Smooth muscle cell (in vitro differentiated cells): ENCODE measurements around the gene DYNC1H1. TPM values are rescaled to one million over a fixed set of nuclear protein-coding genes. Genes with fewer than 3 reads are reported as not detected.
"Not testable (repeated sequence)": the region's sequence is repeated elsewhere in the genome, so short reads cannot be mapped to it uniquely, and the experiment has no call there.

Source experiments
- DNase-seq: peaks from one replicate; lab custom pipeline; 2025; ENCODE audit not compliant: unreplicated experiment; lab: John Stamatoyannopoulos, UW
- H2AFZ ChIP-seq: fragments of 200-600 bp; sonication (generic); 2 replicates; pipeline ENCODE4 v1.6.0; 2016; ENCODE audit warnings: antibody characterized with exemption, low read depth, mild to moderate bottlenecking
- H3F3A ChIP-seq: fragments of 200-600 bp; sonication (generic); 2 replicates; pipeline ENCODE4 v1.6.0; 2017; ENCODE audit warnings: antibody characterized with exemption, low read depth
- H3K27ac ChIP-seq: fragments of 200-600 bp; sonication (generic); 2 replicates; pipeline ENCODE4 v1.5.1; 2016; ENCODE audit warnings: low read depth, mild to moderate bottlenecking
- H3K27me3 ChIP-seq: fragments of 200-600 bp; sonication (generic); 2 replicates; pipeline ENCODE4 v1.6.1; 2016; ENCODE audit warnings: low read depth, mild to moderate bottlenecking
- H3K36me3 ChIP-seq: fragments of 200-600 bp; sonication (generic); 2 replicates; pipeline ENCODE4 v1.5.1; 2016; ENCODE audit warnings: low read depth
- H3K4me1 ChIP-seq: fragments of 200-600 bp; sonication (generic); 2 replicates; pipeline ENCODE4 v1.5.1; 2016; ENCODE audit warnings: low read depth
- H3K4me2 ChIP-seq: fragments of 200-600 bp; sonication (generic); 2 replicates; pipeline ENCODE4 v1.6.0; 2016; ENCODE audit warnings: mild to moderate bottlenecking
- H3K4me3 ChIP-seq: fragments of 200-600 bp; sonication (generic); 2 replicates; pipeline ENCODE4 v1.5.1; 2016; ENCODE audit warnings: mild to moderate bottlenecking
- H3K79me2 ChIP-seq: fragments of 200-600 bp; sonication (generic); 2 replicates; pipeline ENCODE4 v1.6.0; 2016; ENCODE audit warnings: low read depth, mild to moderate bottlenecking
- H3K9ac ChIP-seq: fragments of 200-600 bp; sonication (generic); 2 replicates; pipeline ENCODE4 v1.6.0; 2016; ENCODE audit warnings: low read depth
- H3K9me3 ChIP-seq: fragments of 200-600 bp; sonication (generic); replicated peaks from 2 replicates; pipeline ENCODE4 v1.5.1; 2016; ENCODE audit warnings: low read depth
- H4K20me1 ChIP-seq: fragments of 200-600 bp; sonication (generic); 2 replicates; pipeline ENCODE4 v1.6.0; 2016; ENCODE audit warnings: low read depth
- WGBS: methylation state at CpG from one replicate; pipeline ENCODE4 v1.1.7; 2016; ENCODE audit warnings: low lambda C conversion rate; 5-methylcytosine and 5-hydroxymethylcytosine counted together
- polyA plus RNA-seq: library from polyadenylated mRNA; unstranded; fragments of >200 nt; fragmentation: Nextera tagmentation; extraction: Ambion mirVana; gene quantifications from 2 replicates; pipeline ENCODE4 v1.2.1, GENCODE V29; 2016
- total RNA-seq: library from RNA; depleted of rRNA; stranded (reverse); fragments of >200 nt; gene quantifications from 2 replicates; pipeline ENCODE4 v1.2.3, GENCODE V29; 2014
- TF ChIP-seq, protein P1 (sequence below): fragments of 200-600 bp; sonication (generic); IDR thresholded peaks from 2 replicates; pipeline ENCODE4 v1.5.1; 2017; ENCODE audit warnings: borderline replicate concordance, mild to moderate bottlenecking, antibody characterized with exemption; ENCODE audit not compliant: insufficient read depth, poor library complexity, severe bottlenecking

DYNC1H1 gene
- total and polyA plus RNA-seq, 2 experiments from 2014 or later: 137 to 399 TPM

DNA sequence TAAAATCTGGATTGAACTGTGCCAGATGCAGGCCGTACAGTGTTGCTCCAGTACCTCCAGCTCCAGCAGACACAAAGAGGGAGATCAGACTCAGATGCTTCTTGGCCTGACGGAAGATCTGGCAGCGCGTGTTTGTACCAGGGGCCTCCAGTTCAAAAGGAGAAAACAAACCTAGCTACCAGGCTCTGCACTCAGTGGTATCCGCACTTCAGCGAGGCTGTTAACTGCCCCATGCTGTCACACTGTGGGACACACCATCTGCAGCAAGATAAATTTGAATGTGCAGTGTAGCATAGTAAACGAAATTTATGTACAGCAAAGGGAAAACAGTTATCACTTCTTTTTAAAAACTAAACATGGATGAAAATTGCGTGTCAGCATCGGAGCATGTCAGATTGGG, 5.1 kb downstream of the DYNC1H1 start:
- TF ChIP-seq, protein P1, sequence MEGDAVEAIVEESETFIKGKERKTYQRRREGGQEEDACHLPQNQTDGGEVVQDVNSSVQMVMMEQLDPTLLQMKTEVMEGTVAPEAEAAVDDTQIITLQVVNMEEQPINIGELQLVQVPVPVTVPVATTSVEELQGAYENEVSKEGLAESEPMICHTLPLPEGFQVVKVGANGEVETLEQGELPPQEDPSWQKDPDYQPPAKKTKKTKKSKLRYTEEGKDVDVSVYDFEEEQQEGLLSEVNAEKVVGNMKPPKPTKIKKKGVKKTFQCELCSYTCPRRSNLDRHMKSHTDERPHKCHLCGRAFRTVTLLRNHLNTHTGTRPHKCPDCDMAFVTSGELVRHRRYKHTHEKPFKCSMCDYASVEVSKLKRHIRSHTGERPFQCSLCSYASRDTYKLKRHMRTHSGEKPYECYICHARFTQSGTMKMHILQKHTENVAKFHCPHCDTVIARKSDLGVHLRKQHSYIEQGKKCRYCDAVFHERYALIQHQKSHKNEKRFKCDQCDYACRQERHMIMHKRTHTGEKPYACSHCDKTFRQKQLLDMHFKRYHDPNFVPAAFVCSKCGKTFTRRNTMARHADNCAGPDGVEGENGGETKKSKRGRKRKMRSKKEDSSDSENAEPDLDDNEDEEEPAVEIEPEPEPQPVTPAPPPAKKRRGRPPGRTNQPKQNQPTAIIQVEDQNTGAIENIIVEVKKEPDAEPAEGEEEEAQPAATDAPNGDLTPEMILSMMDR: no peak
- peak overlapping the region; percentile 19 for H3K27ac ChIP-seq

DNA sequence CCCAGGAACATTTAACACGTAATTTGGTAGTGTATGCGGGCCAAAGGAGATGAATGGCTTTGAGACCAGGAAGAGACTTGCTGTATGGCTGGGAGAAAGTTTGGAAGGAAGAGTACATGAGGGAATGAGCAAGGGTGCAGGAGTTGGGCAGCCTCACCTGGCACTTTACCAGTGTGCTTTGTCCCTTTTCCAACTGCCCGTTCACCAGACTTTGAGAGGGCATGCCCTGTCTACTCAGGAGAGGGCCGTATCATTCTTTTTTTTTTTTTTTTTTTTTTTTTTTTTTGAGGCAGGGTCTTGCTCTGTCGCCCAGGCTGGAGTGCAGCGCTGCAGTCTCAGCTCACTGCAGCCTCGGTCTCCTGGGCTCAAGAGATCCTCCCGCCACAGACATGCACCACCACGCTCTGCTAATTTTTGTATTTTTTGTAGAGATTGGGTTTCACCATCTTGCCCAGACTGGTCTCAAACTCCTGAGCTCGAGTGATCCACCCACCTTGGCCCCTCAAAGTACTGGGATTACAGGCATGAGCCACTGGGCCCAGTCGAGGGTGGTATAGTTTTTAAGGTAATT, 6.5 kb downstream of the DYNC1H1 start:
- peaks cover 98% of the 10 kb centered on the region for H3K79me2 ChIP-seq
- H3K9ac ChIP-seq: no peak overlapping the region
- no peak overlapping the region for H3K4me2 ChIP-seq
- no peaks in the 10 kb centered on the region for H3K36me3 ChIP-seq
- TF ChIP-seq, protein P1: no peak
- H3K9me3 ChIP-seq: no peaks in the 10 kb centered on the region
- no peak for DNase-seq
- peak overlapping the region; percentile 96 for H3K27ac ChIP-seq
- H3F3A ChIP-seq: peaks cover 5% of the 10 kb centered on the region
- 96% methylated on average over 10 of the region's 11 CpGs for WGBS
- H4K20me1 ChIP-seq: peaks cover 98% of the 10 kb centered on the region
- no peak overlapping the region for H2AFZ ChIP-seq
- no peaks in the 10 kb centered on the region for H3K27me3 ChIP-seq
- H3K4me1 ChIP-seq: peaks cover 14% of the 10 kb centered on the region
- H3K4me3 ChIP-seq: no peak overlapping the region

More for the DNA sequence above, 5.1 kb downstream of the DYNC1H1 start:
- no peak overlapping the region for H3K4me3 ChIP-seq
- H3K36me3 ChIP-seq: no peaks in the 10 kb centered on the region
- H3K4me2 ChIP-seq: no peak overlapping the region
- H3F3A ChIP-seq: peaks cover 5% of the 10 kb centered on the region
- H4K20me1 ChIP-seq: peaks cover 91% of the 10 kb centered on the region
- H3K9ac ChIP-seq: no peak overlapping the region
- no peak for DNase-seq
- WGBS: 93% methylated on average over 9 of the region's 9 CpGs
- no peak overlapping the region for H2AFZ ChIP-seq
- H3K9me3 ChIP-seq: no peaks in the 10 kb centered on the region
- H3K79me2 ChIP-seq: peaks cover 98% of the 10 kb centered on the region
- peaks cover 16% of the 10 kb centered on the region for H3K4me1 ChIP-seq
- no peaks in the 10 kb centered on the region for H3K27me3 ChIP-seq

DNA sequence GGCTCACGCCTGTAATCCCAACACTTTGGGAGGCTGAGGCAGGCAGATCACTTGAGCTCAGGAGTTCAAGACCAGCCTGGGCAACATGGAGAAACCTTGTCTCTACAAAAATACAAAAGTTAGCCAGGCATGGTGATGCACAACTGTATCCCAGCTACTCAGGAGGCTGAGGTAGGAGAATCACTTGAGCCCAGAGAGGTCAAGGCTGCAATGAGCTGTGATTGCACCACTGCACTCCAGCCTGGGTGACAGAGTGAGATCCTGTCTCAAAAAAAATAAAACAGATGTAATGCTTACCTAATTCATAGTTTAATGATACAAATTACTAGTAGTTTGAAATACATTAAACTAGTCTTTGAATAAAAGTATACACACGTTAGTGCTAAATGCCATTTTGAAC, 7.1 kb downstream of the DYNC1H1 start:
- H3K27ac ChIP-seq: peak overlapping the region; percentile 96
- not testable (repeated sequence) for H3K9me3 ChIP-seq, H3F3A ChIP-seq, DNase-seq, H2AFZ ChIP-seq, H3K36me3 ChIP-seq, H3K4me3 ChIP-seq, H3K4me1 ChIP-seq, H3K27me3 ChIP-seq
- peaks cover 98% of the 10 kb centered on the region for H4K20me1 ChIP-seq
- peak overlapping the region; percentile 3 for H3K9ac ChIP-seq
- 87% methylated on average over 2 of the region's 2 CpGs for WGBS
- H3K4me2 ChIP-seq: peak overlapping the region; percentile 70
- peaks cover 98% of the 10 kb centered on the region for H3K79me2 ChIP-seq

DNA sequence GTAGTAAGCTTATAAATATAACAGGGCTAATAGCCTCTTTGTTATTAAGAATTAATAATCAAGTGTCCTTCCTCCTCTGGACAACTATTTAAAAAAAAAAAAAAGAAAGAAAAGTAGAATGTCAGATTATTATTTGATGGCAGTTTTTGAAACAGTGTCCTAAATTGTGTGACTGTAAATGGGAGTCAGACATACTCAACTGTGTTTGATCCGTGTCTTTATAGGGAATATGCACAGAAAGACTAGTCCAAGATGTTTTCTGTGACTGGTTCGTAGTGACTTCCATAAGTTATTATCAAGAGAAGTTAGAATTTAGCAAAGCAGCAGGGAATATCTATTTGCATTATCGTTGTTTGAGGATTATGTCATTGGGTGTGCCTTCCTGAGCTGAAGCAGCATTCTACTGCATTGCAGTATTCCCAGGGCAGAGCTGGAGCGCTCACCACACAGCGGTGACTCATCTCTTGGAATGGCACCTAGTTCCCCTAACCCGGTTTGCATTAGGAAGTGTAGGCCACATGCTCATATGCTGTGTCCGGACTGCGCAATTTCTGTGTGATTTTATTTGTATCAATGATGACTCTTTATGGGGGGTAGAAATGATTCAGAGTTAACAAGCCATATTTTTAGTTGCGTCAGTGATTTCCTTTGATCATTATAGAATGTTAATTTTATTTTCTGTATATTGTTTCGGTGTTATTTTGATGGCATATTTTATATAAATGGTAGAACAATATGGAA, 7.9 kb downstream of the DYNC1H1 start:
- Histone ChIP-seq H3K4me2 (peak overlapping the region; percentile 70), H3K36me3 (peaks cover 5% of the 10 kb centered on the region), H3K4me3 (peak overlapping the region; percentile 8), H3K27me3 (no peaks in the 10 kb centered on the region), H3K4me1 (peaks cover 1% of the 10 kb centered on the region), H3K79me2 (peaks cover 98% of the 10 kb centered on the region), H3K27ac (peak overlapping the region; percentile 96), H2AFZ (no peak overlapping the region), H3F3A (peaks cover 5% of the 10 kb centered on the region), H3K9me3 (no peaks in the 10 kb centered on the region), H4K20me1 (peaks cover 98% of the 10 kb centered on the region), H3K9ac (peak overlapping the region; percentile 88)
- TF ChIP-seq, protein P1: no peak
- no peak for DNase-seq
- 29% methylated on average over 10 of the region's 10 CpGs for WGBS
